KG1 (cell line): ENCODE measurements around the gene KIF6.
"Not testable (repeated sequence)": the region's sequence is repeated elsewhere in the genome, so short reads cannot be mapped to it uniquely, and the experiment has no call there.

Experiments
- DNase-seq: peaks from one replicate; lab custom pipeline; 2025; lab: John Stamatoyannopoulos, UW

KIF6 gene, protein sequence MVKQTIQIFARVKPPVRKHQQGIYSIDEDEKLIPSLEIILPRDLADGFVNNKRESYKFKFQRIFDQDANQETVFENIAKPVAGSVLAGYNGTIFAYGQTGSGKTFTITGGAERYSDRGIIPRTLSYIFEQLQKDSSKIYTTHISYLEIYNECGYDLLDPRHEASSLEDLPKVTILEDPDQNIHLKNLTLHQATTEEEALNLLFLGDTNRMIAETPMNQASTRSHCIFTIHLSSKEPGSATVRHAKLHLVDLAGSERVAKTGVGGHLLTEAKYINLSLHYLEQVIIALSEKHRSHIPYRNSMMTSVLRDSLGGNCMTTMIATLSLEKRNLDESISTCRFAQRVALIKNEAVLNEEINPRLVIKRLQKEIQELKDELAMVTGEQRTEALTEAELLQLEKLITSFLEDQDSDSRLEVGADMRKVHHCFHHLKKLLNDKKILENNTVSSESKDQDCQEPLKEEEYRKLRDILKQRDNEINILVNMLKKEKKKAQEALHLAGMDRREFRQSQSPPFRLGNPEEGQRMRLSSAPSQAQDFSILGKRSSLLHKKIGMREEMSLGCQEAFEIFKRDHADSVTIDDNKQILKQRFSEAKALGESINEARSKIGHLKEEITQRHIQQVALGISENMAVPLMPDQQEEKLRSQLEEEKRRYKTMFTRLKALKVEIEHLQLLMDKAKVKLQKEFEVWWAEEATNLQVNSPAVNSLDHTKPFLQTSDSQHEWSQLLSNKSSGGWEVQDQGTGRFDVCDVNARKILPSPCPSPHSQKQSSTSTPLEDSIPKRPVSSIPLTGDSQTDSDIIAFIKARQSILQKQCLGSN

DNA sequence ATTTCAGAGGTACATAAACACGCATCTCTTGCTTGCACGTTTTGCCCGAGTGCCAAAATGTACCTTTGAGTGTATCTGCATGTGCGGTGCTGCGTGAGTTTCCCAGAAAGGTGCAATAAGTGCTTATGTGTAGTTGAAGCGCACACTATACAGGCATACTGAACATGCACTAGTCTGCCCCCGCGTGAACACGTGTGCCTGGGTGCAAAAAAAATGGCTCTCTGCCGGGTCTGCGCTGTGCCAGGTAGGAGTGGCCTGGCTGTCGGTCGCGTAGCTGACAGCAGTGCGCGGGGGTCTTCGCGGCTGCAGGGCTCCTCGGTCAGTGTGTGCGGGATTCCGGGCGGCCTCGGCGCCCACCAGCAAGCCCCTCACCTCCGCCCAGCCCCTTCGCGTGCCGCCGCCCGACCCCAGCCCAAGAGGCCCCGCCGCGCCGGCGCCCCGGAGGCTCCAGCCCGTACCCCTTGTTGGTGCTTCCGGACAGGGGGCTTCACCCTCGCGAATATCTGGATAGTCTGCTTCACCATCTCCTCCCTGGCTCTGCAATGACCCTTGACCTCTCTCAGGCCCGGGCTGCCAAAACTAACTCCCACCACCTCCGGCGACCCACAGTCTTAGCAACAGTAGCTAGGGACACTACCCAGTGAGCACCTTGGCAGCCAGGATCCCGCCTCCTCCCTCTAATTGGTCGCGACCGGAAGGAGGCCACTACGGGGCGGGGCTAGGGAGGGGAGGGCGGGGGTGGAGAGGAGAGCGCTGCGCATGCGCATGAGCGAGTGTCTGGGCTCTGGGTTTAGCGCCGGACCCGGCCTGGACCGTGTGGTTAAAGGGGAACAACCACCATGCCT lies at the start of gene KIF6:
Gene KIF6 (minus strand): TSS at position 622 of the 845 bp plus-strand sequence. CDS start 98 bp downstream, at position 524.
- DNase-seq = no peak

DNA sequence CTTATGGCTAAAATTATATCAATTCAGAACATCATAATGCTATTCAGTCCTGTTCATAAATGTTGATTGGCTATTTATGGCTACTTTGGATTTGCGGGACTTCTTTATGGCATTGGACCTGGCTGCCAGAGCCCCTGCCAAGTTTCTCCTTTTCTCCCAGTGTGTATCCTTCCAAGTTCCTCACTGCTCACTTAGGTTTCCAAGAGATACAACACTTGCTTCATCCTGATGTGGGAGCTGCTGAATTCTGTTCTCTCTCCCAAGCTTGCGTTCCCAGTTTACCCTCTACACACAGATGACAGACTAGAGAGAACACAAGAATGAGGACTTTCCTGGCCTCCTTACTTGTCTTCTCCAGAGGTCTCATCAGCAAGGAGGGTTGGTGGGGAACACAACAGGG lies 48.6 kb upstream of the KIF6 start:
- DNase-seq = no peak

DNA sequence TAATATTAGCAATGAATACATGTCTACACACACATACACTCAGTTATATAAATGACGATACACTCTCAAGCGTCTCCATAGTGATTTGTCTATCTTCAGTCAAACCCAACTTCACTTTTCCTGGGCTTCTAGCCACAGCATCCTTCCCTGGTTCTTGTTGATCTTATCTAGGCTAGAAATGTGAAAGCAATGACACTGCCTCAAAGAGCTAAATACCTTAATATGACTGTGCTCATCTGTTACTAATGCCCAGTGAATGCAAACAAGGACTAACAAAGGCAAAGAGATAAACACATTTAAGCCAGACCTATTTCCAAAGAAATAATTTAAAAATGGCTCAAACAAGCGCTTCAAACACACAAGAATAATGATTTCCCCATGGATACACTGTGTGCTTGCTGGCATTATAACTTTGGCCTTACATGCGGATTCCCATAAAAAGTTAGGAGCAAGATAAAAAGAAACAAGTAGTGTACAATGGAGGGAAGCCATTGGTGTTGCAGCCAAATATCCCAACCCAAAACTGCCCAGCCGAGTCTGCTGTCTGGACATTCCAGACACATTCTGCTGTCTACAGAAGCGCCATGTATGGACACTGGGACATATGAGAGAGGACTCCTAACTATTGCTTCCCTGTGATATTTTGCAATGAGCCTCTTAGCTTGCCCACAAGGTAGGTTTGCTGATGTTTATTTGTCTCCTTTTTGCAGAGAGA lies 47.5 kb upstream of the KIF6 start:
- DNase-seq = no peak

DNA sequence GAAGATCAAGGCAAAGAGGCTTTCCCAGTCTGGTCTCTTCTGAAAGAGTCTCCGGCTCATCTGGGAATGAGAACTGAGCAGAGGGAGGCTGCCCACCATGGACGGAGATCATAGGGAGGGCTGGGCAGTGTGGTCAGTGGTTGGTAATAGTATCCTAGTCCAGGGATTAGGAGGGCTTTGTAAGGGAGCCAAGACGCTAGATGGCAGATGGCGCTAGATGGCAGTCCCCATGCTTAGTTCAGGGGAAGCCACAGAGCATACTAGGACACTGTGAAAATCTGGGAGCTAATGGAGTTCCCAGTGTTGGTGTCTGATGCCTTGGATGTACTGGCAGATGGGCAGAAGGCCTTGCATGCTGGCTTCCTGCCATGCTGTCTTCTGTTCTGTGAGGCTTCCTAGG lies 45.2 kb upstream of the KIF6 start:
- no peak for DNase-seq

DNA sequence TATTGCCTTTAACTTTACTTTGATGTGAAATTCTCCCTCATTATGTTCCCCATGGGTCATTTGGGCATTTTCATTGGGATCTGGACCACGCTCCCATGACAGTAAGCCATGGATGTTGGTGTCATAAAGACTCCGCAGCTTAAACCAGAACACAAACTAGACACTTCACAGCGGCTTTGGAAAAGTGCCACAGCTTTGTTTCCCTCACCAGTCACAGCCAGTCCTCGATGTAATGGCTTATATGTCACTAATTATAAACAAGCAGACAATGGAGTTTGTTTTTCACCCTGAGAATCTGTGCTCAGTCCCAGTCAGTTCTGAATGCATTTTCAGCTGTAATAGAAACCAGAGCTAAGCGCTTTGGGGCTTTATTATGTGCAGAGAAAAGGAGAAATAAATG lies 43.8 kb upstream of the KIF6 start:
- no peak for DNase-seq

DNA sequence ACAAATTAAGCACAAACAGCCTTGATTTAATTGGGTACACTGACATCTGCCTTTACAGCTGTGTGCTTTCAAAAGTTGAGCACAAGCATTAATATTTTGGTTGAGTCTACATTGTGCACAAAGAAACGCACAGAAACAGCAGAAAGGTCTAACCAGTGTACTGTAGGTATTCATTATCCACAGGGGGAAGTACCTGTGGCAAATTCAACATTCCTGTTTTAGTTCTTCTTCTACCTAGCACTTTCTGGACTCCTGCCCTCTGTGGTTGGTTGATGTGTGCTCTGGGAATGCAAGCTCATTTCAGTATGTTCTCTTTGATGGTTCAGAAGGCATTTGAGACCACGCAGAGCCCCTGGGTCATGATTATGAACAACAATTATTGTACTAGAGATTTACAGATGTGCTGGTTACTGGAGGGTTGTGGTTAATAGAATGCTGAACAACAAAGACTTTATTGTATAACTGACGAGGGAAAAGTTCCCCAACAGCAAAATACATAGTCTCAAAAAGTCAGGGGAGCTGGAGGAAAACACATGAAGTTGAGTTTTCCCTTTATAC lies 40.4 kb upstream of the KIF6 start:
- no peak for DNase-seq

DNA sequence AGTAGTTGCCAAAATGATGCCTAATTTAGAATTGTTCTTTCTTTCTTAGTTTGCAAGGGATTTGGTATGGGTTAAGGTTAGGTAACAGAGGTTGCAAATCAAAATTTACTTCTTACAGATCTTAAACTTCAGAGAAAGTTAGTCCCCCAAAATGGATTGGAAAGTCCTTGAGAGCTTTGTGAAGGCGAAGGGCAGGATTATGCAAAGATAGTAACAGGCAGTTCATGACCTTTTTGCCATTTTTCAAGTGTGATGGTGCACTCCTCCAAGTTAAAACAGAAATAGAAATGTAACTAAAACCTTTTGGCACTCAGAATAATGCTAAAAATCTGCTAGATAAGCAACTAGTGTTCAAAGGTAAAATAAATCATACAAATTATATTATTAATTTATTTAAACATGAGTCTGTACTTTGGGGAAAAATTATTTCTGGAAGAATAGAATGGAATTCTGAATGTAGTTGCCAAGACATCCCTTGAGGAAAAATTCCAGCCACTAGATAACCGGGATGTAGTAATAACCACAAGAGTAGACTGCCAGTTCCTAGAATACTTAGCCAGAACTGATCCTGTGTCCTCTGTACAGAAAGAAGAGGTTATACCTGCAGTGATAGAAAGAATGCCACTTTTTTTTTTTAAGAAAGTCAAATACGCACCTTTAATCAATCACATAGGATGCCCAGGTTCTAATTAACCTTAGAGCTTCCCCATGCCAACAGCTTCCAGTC lies 35.2 kb upstream of the KIF6 start:
- no peak for DNase-seq

DNA sequence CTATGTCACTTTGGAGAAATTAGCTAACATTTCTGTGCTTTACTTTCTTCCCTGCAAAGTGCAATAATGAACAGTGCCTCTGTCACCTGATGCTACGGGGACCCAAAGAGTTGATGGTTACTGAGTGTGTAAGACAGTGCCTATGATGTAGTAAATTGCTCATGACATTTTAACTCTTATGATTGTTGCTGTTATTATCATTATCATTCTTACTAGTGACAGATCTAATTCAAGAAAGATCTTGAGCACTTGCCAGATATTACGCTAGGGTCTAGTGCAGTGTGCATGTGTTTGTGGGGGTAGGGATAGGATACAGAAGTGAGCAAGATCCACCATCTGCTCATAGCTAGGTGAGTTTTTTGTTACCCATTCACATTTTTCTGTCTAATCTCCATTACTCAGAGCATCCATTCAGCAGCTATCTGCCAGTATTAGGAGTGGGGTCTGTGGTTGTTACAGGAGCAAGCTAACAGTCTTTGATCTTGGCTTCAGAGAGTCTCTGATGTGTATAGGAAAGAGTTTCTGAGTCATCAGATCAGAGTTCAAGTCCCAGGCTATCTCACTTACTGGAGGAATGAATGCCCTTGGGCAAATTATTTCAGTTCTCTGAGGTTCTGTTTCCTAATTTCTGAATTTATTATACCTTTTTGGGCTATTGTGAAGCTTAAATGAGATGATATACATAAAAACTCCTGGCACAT lies 33.8 kb upstream of the KIF6 start:
- no peak for DNase-seq

DNA sequence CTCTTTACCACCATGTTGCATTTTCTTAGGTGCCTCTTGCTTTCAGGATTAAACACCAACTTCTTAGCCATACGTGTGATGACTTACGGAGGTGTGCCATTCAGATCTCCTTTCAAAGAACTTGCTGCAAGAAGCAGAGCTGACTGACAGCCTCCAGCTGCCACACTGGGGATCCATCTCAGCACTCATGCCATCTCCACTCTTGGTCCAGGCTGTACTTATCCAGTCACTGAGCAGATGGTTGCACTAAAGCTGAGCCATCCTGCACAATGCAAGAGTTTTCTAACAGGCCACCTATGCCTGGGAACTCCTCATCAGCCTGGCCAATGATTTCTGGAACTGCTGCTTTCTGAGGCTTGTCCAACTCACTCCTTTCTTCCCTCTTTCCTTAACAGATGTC lies 31.4 kb upstream of the KIF6 start:
- DNase-seq = no peak

DNA sequence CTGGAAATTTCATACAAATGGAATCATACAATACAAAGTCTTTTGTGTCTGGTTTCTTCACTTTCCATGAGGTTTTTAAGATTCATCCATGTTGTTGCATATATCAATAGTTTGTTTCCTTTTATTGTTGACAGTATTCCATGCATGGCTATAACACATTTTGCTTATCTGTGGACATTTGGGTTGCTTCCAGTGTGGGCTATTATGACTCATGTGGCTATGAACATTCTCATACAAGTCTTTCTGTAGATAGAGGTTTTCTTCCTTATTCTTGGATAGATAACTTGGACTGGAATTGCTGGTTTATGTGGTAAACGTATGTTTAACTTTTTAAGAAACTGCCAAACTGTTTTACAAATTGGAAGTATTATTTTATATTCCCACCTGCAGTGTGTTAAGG lies 30.0 kb upstream of the KIF6 start:
- no peak for DNase-seq

DNA sequence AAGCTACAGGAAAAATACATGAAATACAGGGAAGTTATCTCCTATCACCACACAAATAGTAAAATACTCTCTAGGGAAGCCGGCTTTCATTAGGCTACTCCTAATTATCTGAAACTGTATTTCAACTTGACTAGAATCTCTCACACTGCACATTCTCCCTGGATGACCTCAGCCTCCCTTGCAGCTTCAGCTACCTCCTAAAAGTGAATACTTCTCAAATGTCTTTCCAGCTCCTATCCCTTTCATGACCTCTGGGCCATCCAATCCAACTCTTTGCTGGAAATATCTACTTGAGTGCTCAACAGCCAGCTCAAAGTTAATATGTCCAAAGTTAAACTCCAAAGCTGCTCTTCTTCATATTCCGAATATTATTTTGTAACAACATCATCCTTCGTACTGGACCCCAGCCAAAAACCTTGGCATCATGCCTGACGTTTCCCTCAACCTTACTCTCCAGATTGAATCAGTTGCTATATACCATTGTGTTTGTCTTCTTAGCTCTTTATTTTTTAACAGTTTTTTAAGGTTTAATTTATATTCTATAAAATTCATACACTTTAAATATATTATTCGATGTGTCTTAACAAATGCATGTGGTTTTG lies 29.4 kb upstream of the KIF6 start:
- no peak for DNase-seq

DNA sequence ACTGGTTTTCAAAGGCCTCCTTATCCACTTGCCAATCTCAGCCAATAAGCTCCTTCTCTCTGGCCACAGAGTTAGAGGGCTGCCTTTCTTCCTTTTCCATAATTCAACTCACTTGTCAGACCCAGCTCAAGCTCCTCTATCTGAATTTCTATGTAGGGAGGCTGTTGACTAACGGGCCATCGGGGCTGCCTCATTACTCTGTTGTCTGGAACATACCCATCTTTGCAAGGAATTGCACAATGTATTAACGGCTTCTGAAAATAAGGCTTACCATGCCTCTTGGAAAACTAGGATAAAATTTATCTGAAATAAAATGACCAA lies 28.5 kb upstream of the KIF6 start:
- DNase-seq = no peak

DNA sequence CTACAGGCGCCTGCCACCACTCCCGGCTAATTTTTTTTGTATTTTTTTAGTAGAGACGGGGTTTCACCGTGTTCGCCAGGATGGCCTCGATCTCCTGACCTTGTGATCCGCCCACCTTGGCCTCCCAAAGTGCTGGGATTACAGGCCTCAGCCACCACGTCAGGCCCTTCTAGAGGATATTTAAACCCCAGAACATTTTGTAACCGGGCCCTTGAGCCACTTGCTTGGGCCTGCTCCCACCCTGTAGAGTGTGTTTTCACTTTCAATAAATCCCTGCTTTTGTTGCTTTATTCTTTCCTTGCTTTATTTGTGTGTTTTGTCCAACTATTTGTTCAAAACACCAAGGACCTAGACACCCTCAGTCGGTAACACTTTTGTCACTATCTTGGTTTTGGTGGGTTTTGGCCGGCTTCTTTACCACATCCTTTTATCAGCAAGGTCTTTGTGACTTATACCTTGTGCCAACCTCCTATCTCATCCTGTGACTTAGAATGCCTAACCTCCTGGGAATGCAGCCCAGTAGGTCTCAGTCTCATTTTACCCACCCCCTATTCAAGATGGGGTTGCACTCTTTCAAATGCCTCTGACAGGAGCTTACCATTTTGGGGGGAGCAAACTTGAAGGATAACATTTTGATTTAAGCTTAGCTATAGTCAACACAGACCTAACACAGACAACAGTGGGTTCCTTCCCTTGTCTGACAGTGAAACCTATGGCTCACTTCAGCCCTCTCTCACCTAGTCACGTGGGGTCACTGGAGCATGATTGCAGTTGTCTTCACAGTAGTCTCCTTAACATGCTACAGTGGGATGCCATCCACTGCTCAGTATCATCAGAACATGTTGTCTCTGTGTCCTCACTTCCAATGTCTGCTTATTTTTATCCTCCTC lies 27.9 kb upstream of the KIF6 start:
- DNase-seq = no peak

DNA sequence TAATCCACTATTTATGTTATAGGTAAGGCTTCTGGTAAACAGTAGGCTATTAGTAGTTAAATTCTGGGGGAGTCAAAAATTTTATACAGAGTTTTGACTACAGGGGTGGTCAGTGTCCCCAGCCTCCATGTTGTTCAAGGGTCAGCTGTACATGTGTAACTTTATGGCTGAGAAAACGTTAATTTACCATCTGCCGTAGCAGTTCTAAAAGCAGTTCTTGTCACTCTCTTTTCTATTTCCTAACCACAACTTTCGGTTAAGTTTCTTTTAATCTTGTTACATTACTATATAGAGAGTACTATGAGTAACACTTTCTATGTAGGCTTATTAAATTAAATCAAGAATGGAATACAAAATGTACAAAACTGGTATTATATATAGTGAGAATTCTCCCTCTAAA lies 21.6 kb upstream of the KIF6 start:
- no peak for DNase-seq

DNA sequence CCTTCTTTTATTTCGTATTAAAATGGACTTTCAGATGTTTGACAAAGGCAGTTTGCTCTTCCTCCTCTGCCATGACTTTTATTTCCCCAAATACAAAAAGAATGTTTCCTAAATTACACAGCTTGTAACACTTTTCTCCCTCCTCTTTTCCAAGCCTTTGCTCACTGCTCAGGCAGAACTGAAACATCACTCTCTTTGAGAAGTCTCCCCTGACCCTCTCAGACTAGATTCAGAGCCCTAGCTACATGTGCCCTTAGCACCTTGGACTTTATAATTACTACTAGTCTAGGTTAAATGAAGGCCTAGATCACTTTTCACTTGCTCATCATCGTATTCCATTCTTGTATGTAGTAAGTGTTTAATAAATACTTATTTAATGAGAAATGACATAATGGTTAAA lies 8.5 kb upstream of the KIF6 start:
- no peak for DNase-seq

DNA sequence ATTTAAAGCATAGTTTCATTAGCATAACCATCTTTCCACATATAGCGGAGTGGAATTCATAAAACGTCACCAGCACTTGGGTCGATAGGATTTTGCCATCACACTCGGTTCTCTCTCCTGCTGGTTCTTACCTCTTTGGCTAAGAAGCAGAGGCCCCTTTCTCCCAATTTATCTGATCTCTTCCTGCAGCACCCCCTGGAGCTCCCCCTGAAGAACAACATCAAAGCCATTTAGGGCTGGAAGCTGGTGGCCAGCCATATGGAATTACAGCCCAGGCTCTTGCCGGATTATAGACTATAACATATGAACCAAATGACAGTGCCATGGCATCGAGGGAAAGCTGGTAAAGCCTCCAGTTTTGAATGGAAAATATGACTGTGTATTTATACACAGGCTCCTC lies 6.4 kb upstream of the KIF6 start:
- no peak for DNase-seq

DNA sequence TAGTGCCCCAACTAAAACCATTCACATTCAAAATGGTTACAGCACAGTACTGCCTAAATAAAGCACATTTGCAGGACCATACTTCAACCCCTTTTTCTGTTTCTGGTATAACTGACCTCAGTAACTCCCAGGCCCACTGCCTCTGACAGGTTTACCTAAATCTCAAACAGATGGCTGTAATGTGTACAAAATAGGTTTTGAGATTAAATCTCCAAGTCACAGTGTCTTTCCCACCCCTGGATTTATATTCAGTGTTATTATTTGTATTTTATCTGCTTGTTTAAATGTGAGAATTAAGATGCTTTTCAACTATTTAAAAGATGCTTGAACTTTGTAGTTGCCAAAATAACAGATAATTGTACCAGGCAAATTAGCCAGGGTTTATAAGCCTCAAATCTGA lies 4.7 kb upstream of the KIF6 start:
- DNase-seq = no peak

DNA sequence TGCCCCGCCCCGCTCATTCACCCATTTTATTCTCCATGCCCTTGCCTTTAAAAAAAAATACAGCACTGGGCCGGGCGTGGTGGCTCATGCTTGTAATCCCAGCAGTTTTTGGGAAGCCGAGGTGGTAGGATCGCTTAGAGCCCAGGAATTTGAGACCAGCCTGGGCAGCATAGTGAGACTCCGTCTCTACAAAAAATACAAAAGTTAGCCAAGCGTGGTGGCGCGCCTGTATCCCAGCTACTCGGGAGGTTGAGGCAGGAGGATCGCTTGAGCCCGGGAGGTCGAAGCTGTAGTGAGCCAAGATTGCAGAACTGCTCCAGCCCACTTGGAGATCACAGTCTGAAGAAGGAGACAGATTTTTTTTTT lies 407 bp upstream of the KIF6 start:
- no peak for DNase-seq

DNA sequence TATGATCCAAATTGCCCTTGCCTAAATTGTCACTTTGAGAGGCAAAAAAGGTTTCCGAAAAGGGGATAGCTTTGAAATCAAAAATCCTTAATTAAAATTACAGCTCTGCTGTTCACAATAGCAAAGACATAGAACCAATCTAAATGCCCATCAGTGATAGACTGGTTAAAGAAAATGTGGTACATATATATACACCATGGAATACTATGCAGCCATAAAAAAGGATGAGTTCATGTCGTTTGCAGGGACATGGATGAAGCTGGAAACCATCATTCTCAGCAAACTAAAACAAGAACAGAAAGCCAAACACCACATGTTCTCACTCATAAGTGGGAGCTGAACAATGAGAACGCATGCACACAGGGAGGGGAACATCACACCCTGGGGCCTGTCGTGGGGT lies 1.9 kb downstream of the KIF6 start:
- DNase-seq = not testable (repeated sequence)
